Measurements from ENCODE around the gene OR1I1.

GRCh38 chr19:15042826-15043225, 39.2 kb upstream of the OR1I1 start:
- TF ChIP-seq EZH2 (IDR thresholded peaks at IDR 0.05): no peak
- no peak for TF ChIP-seq CTCF (IDR thresholded peaks at IDR 0.05)
- TF ChIP-seq EZH2phosphoT487 (IDR thresholded peaks at IDR 0.05): no peak
